ENCODE measurements around the gene VAT1L.
"Not testable (repeated sequence)": the region's sequence is repeated elsewhere in the genome, so short reads cannot be mapped to it uniquely, and the experiment has no call there.

Gene VAT1L

GRCh38 chr16:77939968-77940367 is 151.6 kb downstream of the VAT1L start:
- TF ChIP-seq CTCF (IDR thresholded peaks at IDR 0.05) (no peak), ZFX (IDR thresholded peaks at IDR 0.05; ENCODE audit: borderline replicate concordance) (no peak)
- H3K27ac ChIP-seq: no peak overlapping the region

- TF ChIP-seq CTCF (IDR thresholded peaks at IDR 0.05) (no peak), ZFX (IDR thresholded peaks at IDR 0.05; ENCODE audit: borderline replicate concordance) (no peak)
- no peak overlapping the region for H3K27ac ChIP-seq
Measured at GRCh38 chr16:77943801-77944200, 155.4 kb downstream of the VAT1L start.

- no peak for TF ChIP-seq ZFX (IDR thresholded peaks at IDR 0.05; ENCODE audit: borderline replicate concordance)
- TF ChIP-seq CTCF (IDR thresholded peaks at IDR 0.05): no peak
Measured at GRCh38 chr16:77944631-77945030, 156.3 kb downstream of the VAT1L start.

GRCh38 chr16:77945126-77945525 is 156.8 kb downstream of the VAT1L start:
- TF ChIP-seq ZFX (IDR thresholded peaks at IDR 0.05; ENCODE audit: borderline replicate concordance) (no peak), CTCF (IDR thresholded peaks at IDR 0.05) (no peak)
- H3K27ac ChIP-seq: no peak overlapping the region

More at GRCh38 chr16:77944631-77945030, 156.3 kb downstream of the VAT1L start:
- no peak overlapping the region for H3K27ac ChIP-seq

- H3K27ac ChIP-seq: no peak overlapping the region
- TF ChIP-seq CTCF (IDR thresholded peaks at IDR 0.05): no peak
- TF ChIP-seq ZFX (IDR thresholded peaks at IDR 0.05; ENCODE audit: borderline replicate concordance): no peak
Measured at GRCh38 chr16:77946823-77947222, 158.5 kb downstream of the VAT1L start.

- H3K27ac ChIP-seq: not testable (repeated sequence)
Measured at GRCh38 chr16:77947590-77947989, 159.2 kb downstream of the VAT1L start.

- H3K27ac ChIP-seq: no peak overlapping the region
- no peak for TF ChIP-seq ZFX (IDR thresholded peaks at IDR 0.05; ENCODE audit: borderline replicate concordance)
- no peak for TF ChIP-seq CTCF (IDR thresholded peaks at IDR 0.05)
Measured at GRCh38 chr16:77948835-77949234, 160.5 kb downstream of the VAT1L start.

GRCh38 chr16:77949445-77949844 is 161.1 kb downstream of the VAT1L start:
- TF ChIP-seq CTCF (IDR thresholded peaks at IDR 0.05) (no peak), ZFX (IDR thresholded peaks at IDR 0.05; ENCODE audit: borderline replicate concordance) (no peak)
- no peak overlapping the region for H3K27ac ChIP-seq

Data from 22Rv1 (cell line).